ENCODE data around the gene E2F6. TPM values are rescaled to one million over a fixed set of nuclear protein-coding genes. Genes with fewer than 3 reads are reported as not detected.

The E2F6 gene
- total RNA-seq, 1 donor from 2014 or later: 8.9 TPM

DNA sequence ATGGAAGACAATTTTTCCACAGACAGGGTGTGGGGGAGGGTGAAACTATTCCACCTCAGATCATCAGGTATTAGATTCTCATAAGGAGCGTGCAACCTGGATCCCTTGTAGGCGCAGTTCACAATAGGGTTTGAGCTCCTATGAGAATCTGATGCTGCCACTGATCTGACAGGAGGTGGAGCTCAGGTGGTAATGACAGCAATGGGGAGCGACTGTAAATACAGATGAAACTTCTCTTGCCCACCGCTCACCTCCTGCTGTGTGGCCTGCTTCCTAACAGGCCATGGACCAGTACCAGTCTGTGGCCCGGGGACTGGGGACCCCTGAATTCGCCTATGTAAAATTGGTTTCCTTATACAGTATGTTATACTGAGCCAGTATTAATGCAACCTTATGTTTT, 27.3 kb upstream of the E2F6 start:
- Histone ChIP-seq H3K9ac (ENCODE audit: low read depth in 1 of 3, low read length in 3 of 3) (no peak overlapping the region), H3K36me3 (ENCODE audit: control insufficient read depth in 3 of 3, insufficient read depth in 3 of 3, low read length in 3 of 3) (no peaks in the 10 kb centered on the region)

GRCh38 chr2:11492720-11493119, 26.8 kb upstream of the E2F6 start:
- Histone ChIP-seq H3K4me1 (ENCODE audit: control insufficient read depth in 3 of 3, insufficient read depth in 3 of 3, low read length in 3 of 3) (peaks cover 0 to 8% (median 0%) of the 10 kb centered on the region in 3 donors), H3K9ac (ENCODE audit: low read depth in 1 of 3, low read length in 3 of 3) (no peak overlapping the region), H3K9me3 (ENCODE audit: control insufficient read depth in 3 of 3, low read length in 3 of 3) (no peaks in the 10 kb centered on the region), H3K4me3 (ENCODE audit: low read length in 3 of 3) (no peak overlapping the region), H3K27me3 (ENCODE audit: control insufficient read depth in 3 of 3, insufficient read depth in 3 of 3, low read length in 3 of 3) (no peaks in the 10 kb centered on the region), H3K27ac (ENCODE audit: low read depth, low read length) (no peak overlapping the region), H3K36me3 (ENCODE audit: control insufficient read depth in 3 of 3, insufficient read depth in 3 of 3, low read length in 3 of 3) (no peaks in the 10 kb centered on the region)

More for the DNA sequence above, 27.3 kb upstream of the E2F6 start:
- Histone ChIP-seq H3K4me3 (ENCODE audit: low read length in 3 of 3) (no peak overlapping the region), H3K9me3 (ENCODE audit: control insufficient read depth in 3 of 3, low read length in 3 of 3) (no peaks in the 10 kb centered on the region), H3K4me1 (ENCODE audit: control insufficient read depth in 3 of 3, insufficient read depth in 3 of 3, low read length in 3 of 3) (peaks cover 0 to 8% (median 0%) of the 10 kb centered on the region in 3 donors), H3K27me3 (ENCODE audit: control insufficient read depth in 3 of 3, insufficient read depth in 3 of 3, low read length in 3 of 3) (no peaks in the 10 kb centered on the region), H3K27ac (ENCODE audit: low read depth, low read length) (no peak overlapping the region)

GRCh38 chr2:11492244-11492643, 26.3 kb upstream of the E2F6 start:
- H3K9me3 ChIP-seq (ENCODE audit: control insufficient read depth in 3 of 3, low read length in 3 of 3): no peaks in the 10 kb centered on the region
- H3K9ac ChIP-seq (ENCODE audit: low read depth in 1 of 3, low read length in 3 of 3): no peak overlapping the region
- H3K4me3 ChIP-seq (ENCODE audit: low read length in 3 of 3): no peak overlapping the region
- no peak overlapping the region for H3K27ac ChIP-seq (ENCODE audit: low read depth, low read length)
- H3K36me3 ChIP-seq (ENCODE audit: control insufficient read depth in 3 of 3, insufficient read depth in 3 of 3, low read length in 3 of 3): no peaks in the 10 kb centered on the region
- no peaks in the 10 kb centered on the region for H3K27me3 ChIP-seq (ENCODE audit: control insufficient read depth in 3 of 3, insufficient read depth in 3 of 3, low read length in 3 of 3)
- H3K4me1 ChIP-seq (ENCODE audit: control insufficient read depth in 3 of 3, insufficient read depth in 3 of 3, low read length in 3 of 3): peaks cover 0 to 8% (median 0%) of the 10 kb centered on the region in 3 donors

DNA sequence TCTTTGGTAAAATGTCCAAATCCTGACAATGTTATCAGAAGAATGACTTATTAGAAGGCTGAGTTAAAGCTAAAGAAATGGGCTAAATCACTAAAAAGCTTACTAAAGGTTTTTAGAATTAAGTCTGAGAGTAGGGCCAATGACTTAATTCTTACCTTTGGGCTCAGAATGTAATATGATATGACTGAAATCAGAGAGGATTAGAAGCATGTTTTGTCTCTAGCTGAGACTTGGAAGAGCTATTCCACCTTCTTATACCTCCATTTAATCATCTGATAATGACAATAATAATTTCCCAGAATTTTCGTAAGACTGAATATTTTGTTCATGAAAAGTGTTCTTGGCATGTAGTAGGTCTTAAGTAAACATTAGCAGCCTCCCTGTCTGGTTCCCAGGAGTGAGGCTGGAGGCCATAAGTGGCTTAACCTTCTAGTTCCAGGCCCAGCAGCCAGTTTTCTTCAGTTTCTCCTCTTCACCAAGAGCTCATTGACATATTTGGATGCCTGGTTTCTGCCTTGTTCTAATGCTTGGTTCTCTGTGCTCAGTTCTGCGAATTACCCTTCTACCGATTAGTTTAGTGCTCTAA, 25.5 kb upstream of the E2F6 start:
- Histone ChIP-seq H3K9me3 (ENCODE audit: control insufficient read depth in 3 of 3, low read length in 3 of 3) (no peaks in the 10 kb centered on the region), H3K4me3 (ENCODE audit: low read length in 3 of 3) (no peak overlapping the region), H3K9ac (ENCODE audit: low read depth in 1 of 3, low read length in 3 of 3) (no peak overlapping the region), H3K27me3 (ENCODE audit: control insufficient read depth in 3 of 3, insufficient read depth in 3 of 3, low read length in 3 of 3) (no peaks in the 10 kb centered on the region), H3K36me3 (ENCODE audit: control insufficient read depth in 3 of 3, insufficient read depth in 3 of 3, low read length in 3 of 3) (no peaks in the 10 kb centered on the region), H3K27ac (ENCODE audit: low read depth, low read length) (no peak overlapping the region), H3K4me1 (ENCODE audit: control insufficient read depth in 3 of 3, insufficient read depth in 3 of 3, low read length in 3 of 3) (peaks cover 0 to 8% (median 0%) of the 10 kb centered on the region in 3 donors)

- no peak overlapping the region for H3K9ac ChIP-seq (ENCODE audit: low read depth in 1 of 3, low read length in 3 of 3)
- H3K4me1 ChIP-seq (ENCODE audit: control insufficient read depth in 3 of 3, insufficient read depth in 3 of 3, low read length in 3 of 3): peaks cover 0 to 8% (median 0%) of the 10 kb centered on the region in 3 donors
- no peak overlapping the region for H3K27ac ChIP-seq (ENCODE audit: low read depth, low read length)
- H3K36me3 ChIP-seq (ENCODE audit: control insufficient read depth in 3 of 3, insufficient read depth in 3 of 3, low read length in 3 of 3): no peaks in the 10 kb centered on the region
- H3K9me3 ChIP-seq (ENCODE audit: control insufficient read depth in 3 of 3, low read length in 3 of 3): no peaks in the 10 kb centered on the region
- H3K27me3 ChIP-seq (ENCODE audit: control insufficient read depth in 3 of 3, insufficient read depth in 3 of 3, low read length in 3 of 3): peaks cover 0 to 7% (median 3%) of the 10 kb centered on the region in 3 donors
- H3K4me3 ChIP-seq (ENCODE audit: low read length in 3 of 3): no peak overlapping the region
Measured at GRCh38 chr2:11490194-11490593, 24.2 kb upstream of the E2F6 start.

DNA sequence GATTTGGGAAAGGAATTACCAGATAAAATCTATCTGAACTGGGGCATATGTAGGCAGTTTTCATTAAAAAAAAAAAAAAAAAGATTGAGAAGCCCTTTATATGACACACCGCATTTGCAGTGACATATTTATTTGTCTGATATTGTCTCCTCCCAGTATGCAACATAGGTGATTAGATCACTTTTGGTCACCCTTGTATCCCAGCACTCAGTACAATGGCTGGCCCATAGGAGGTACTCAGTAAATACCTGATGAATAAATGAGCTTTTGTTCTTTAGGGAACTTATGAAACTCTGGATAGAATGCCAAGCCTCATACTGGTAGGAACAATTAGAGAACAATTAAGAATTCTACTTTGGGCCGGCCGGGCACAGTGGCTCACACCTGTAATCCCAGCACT, 22.8 kb upstream of the E2F6 start:
- Histone ChIP-seq H3K9me3 (ENCODE audit: control insufficient read depth in 3 of 3, low read length in 3 of 3) (no peaks in the 10 kb centered on the region), H3K4me3 (ENCODE audit: low read length in 3 of 3) (no peak overlapping the region)

DNA sequence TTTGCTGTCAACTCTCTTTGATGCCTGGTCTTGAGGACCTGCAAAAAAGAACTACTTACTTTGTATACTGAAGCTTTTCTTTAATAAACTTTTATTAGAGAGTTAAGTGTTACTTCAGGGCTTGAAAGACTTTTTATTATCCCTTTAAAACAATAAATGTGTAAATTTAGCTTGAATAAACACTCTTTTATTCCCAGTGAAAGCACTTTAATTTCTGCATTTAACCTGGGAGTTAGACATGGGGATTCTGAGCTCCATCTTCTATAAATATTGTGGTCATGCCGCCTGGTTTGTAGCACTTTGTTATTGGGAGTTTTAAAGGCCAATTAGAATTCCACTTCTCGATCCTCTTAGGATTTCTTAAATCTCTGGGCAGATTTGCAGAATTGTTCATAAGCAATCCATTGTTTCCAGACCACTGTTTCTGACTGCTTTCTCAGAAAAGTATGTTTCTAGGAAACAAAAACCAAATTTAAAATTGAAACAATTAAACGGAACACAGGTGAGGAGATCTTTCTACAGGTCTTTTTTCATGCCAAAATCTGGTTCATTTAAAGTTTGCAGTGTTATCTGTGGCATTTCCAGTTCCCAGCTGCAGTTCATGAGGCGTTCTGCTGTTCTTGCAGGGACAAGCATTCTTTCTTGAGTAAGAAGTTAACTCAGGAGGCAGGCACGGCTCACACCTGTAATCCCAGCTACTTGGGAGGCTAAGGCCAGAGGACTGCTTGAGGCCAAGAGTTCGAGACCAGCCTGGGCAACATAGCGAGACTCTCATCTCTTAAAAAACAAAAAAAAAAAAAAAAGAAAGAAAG, 18.1 kb upstream of the E2F6 start:
- Histone ChIP-seq H3K9me3 (ENCODE audit: control insufficient read depth in 3 of 3, low read length in 3 of 3) (no peaks in the 10 kb centered on the region), H3K4me3 (ENCODE audit: low read length in 3 of 3) (peak overlapping the region in 1 of 3 donors; percentile 65), H3K27ac (ENCODE audit: low read depth, low read length) (no peak overlapping the region), H3K4me1 (ENCODE audit: control insufficient read depth in 3 of 3, insufficient read depth in 3 of 3, low read length in 3 of 3) (peaks cover 0 to 7% (median 2%) of the 10 kb centered on the region in 3 donors), H3K9ac (ENCODE audit: low read depth in 1 of 3, low read length in 3 of 3) (peak overlapping the region in 2 of 3 donors; percentile 40 to 85), H3K36me3 (ENCODE audit: control insufficient read depth in 3 of 3, insufficient read depth in 3 of 3, low read length in 3 of 3) (no peaks in the 10 kb centered on the region), H3K27me3 (ENCODE audit: control insufficient read depth in 3 of 3, insufficient read depth in 3 of 3, low read length in 3 of 3) (peaks cover 0 to 12% (median 7%) of the 10 kb centered on the region in 3 donors)

More for the DNA sequence above, 22.8 kb upstream of the E2F6 start:
- Histone ChIP-seq H3K27ac (ENCODE audit: low read depth, low read length) (no peak overlapping the region), H3K9ac (ENCODE audit: low read depth in 1 of 3, low read length in 3 of 3) (no peak overlapping the region), H3K27me3 (ENCODE audit: control insufficient read depth in 3 of 3, insufficient read depth in 3 of 3, low read length in 3 of 3) (peaks cover 0 to 7% (median 3%) of the 10 kb centered on the region in 3 donors), H3K4me1 (ENCODE audit: control insufficient read depth in 3 of 3, insufficient read depth in 3 of 3, low read length in 3 of 3) (peaks cover 0 to 8% (median 0%) of the 10 kb centered on the region in 3 donors), H3K36me3 (ENCODE audit: control insufficient read depth in 3 of 3, insufficient read depth in 3 of 3, low read length in 3 of 3) (no peaks in the 10 kb centered on the region)

DNA sequence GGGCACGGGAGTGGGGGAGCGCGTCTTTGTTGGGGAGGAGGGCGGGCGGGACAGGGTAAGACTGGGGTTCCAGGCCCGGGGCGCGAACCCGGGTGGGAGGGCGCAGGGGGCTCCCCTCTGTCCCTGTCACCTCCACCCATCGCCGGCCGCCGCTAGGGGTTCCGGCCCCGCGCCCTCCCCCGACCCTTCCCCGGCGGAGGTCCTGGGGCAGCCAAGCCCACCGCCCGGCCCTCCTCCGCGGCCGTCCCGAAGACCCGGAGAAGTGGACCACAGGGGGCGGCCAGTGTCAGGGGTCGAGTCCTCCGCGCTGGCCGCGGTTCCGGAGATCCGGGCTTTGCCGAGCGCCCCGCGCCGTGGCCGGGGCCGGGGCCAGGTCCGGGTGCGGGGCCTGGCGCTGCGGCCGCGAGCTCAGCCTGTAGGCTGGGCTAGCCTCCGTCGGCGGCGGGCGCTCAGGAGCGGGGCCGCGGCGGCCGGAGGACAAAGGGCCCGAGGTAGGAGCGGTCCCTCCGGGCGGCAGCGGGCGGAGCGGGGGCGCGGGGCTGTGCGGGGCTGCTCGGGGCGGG, 16.6 kb upstream of the E2F6 start:
- Histone ChIP-seq H3K27ac (ENCODE audit: low read depth, low read length) (no peak overlapping the region), H3K36me3 (ENCODE audit: control insufficient read depth in 3 of 3, insufficient read depth in 3 of 3, low read length in 3 of 3) (no peaks in the 10 kb centered on the region), H3K9me3 (ENCODE audit: control insufficient read depth in 3 of 3, low read length in 3 of 3) (no peaks in the 10 kb centered on the region), H3K9ac (ENCODE audit: low read depth in 1 of 3, low read length in 3 of 3) (peak overlapping the region in 1 of 3 donors; percentile 85), H3K27me3 (ENCODE audit: control insufficient read depth in 3 of 3, insufficient read depth in 3 of 3, low read length in 3 of 3) (peaks cover 0 to 12% (median 7%) of the 10 kb centered on the region in 3 donors), H3K4me1 (ENCODE audit: control insufficient read depth in 3 of 3, insufficient read depth in 3 of 3, low read length in 3 of 3) (peaks cover 0 to 7% (median 2%) of the 10 kb centered on the region in 3 donors), H3K4me3 (ENCODE audit: low read length in 3 of 3) (peak overlapping the region; percentile 65 to 88 (median 84))

DNA sequence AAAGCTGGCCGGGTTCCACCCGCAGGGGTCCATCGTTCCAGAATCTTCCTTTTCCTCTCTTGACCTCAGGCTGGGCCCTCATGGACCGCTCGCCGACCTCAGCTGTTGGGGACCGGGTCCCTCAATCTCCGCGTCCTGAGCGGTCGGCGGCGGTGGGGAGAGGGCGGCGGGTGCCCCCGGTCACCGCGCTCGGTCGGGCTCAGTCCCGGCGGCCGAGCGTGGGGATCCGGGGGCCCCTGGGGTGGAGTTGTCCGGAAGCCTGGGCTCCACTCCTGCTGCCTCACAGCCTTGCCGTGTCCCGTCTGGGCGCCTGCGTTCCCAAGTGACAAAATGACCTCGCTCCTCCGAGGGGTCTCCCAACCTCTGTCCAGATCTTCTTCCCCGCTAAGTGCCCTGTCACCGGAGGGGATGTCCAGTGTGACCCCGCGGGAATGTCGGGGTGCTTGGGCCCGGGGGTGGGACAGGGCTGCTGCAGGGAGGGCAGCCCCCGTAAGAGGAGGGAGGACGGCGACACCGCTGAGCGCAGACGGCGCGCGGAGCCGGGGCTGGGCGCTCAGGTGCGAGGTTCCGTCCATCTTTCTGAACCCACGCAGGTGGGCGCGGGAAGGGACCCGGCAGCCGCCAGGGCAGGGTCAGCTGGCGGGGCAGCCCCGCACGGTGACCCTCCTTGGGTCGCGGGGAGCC, 16.0 kb upstream of the E2F6 start:
- Histone ChIP-seq H3K4me1 (ENCODE audit: control insufficient read depth in 3 of 3, insufficient read depth in 3 of 3, low read length in 3 of 3) (peaks cover 0 to 7% (median 2%) of the 10 kb centered on the region in 3 donors), H3K4me3 (ENCODE audit: low read length in 3 of 3) (peak overlapping the region in 1 of 3 donors; percentile 13), H3K27me3 (ENCODE audit: control insufficient read depth in 3 of 3, insufficient read depth in 3 of 3, low read length in 3 of 3) (peaks cover 0 to 12% (median 7%) of the 10 kb centered on the region in 3 donors), H3K9ac (ENCODE audit: low read depth in 1 of 3, low read length in 3 of 3) (peak overlapping the region in 1 of 3 donors; percentile 8), H3K9me3 (ENCODE audit: control insufficient read depth in 3 of 3, low read length in 3 of 3) (no peaks in the 10 kb centered on the region), H3K36me3 (ENCODE audit: control insufficient read depth in 3 of 3, insufficient read depth in 3 of 3, low read length in 3 of 3) (no peaks in the 10 kb centered on the region), H3K27ac (ENCODE audit: low read depth, low read length) (no peak overlapping the region)

Data from skeletal muscle tissue (tissue), 4 donors.